ENCODE measurements around the gene HTR1D. TPM values are rescaled to one million over a fixed set of nuclear protein-coding genes. Genes with fewer than 3 reads are reported as not detected.
A peak's percentile ranks its signal among the peaks of the same experiment; 100 is the strongest.
"Not testable (repeated sequence)": the region's sequence is repeated elsewhere in the genome, so short reads cannot be mapped to it uniquely, and the experiment has no call there.

The HTR1D gene
- total RNA-seq, 1 donor: 0.86 TPM

- no peak for DNase-seq (ENCODE audit: low read depth)
- H3K4me3 ChIP-seq (ENCODE audit: low read depth, low read length): no peak overlapping the region
- TF ChIP-seq, protein P1, sequence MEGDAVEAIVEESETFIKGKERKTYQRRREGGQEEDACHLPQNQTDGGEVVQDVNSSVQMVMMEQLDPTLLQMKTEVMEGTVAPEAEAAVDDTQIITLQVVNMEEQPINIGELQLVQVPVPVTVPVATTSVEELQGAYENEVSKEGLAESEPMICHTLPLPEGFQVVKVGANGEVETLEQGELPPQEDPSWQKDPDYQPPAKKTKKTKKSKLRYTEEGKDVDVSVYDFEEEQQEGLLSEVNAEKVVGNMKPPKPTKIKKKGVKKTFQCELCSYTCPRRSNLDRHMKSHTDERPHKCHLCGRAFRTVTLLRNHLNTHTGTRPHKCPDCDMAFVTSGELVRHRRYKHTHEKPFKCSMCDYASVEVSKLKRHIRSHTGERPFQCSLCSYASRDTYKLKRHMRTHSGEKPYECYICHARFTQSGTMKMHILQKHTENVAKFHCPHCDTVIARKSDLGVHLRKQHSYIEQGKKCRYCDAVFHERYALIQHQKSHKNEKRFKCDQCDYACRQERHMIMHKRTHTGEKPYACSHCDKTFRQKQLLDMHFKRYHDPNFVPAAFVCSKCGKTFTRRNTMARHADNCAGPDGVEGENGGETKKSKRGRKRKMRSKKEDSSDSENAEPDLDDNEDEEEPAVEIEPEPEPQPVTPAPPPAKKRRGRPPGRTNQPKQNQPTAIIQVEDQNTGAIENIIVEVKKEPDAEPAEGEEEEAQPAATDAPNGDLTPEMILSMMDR (IDR thresholded peaks at IDR 0.05; ENCODE audit: insufficient read depth, low read depth, low read length): no peak
Observed at GRCh38 chr1:23193391-23194118, 23.7 kb downstream of the HTR1D start.

GRCh38 chr1:23191199-23191598, 26.1 kb downstream of the HTR1D start:
- H3K4me3 ChIP-seq (ENCODE audit: low read depth, low read length): no peak overlapping the region
- no peak for DNase-seq (ENCODE audit: low read depth)
- TF ChIP-seq, protein P1 (IDR thresholded peaks at IDR 0.05; ENCODE audit: insufficient read depth, low read depth, low read length): no peak

- not testable (repeated sequence) for H3K4me3 ChIP-seq (ENCODE audit: low read depth, low read length)
- DNase-seq (ENCODE audit: low read depth): peak; percentile 97
Observed at GRCh38 chr1:23188936-23189452, 28.3 kb downstream of the HTR1D start.

- TF ChIP-seq, protein P1 (IDR thresholded peaks at IDR 0.05; ENCODE audit: insufficient read depth, low read depth, low read length): no peak
- no peak overlapping the region for H3K4me3 ChIP-seq (ENCODE audit: low read depth, low read length)
- DNase-seq (ENCODE audit: low read depth): no peak
Observed at GRCh38 chr1:23188434-23188884, 28.8 kb downstream of the HTR1D start.

DNA sequence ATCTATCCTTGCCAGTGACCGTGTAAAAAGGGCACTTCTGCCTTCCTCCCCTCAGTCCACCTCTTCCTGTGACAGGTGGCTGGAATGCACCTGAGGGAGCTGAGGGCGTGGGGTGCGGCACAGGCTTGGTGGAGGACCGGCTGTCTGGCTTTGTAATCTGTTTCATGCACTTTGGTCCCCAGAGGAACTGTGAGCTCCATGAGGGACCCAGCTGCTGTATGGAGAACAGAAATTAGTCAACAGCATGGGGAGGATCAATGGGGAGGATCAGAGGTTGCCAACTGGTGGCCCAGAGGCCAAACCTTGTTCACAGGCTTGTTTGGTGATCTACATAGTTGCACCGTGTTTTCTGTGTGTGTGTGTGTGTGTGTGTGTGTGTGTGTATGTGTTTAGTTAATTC, 29.7 kb downstream of the HTR1D start:
- no peak overlapping the region for H3K4me3 ChIP-seq (ENCODE audit: low read depth, low read length)
- TF ChIP-seq, protein P1 (IDR thresholded peaks at IDR 0.05; ENCODE audit: insufficient read depth, low read depth, low read length): no peak
- DNase-seq (ENCODE audit: low read depth): no peak

GRCh38 chr1:23185381-23185780, 31.9 kb downstream of the HTR1D start:
- TF ChIP-seq, protein P1 (IDR thresholded peaks at IDR 0.05; ENCODE audit: insufficient read depth, low read depth, low read length): no peak
- no peak for DNase-seq (ENCODE audit: low read depth)

GRCh38 chr1:23184212-23184934, 32.9 kb downstream of the HTR1D start:
- peak overlapping the region; percentile 50 for H3K4me3 ChIP-seq (ENCODE audit: low read depth, low read length)
- TF ChIP-seq, protein P1 (IDR thresholded peaks at IDR 0.05; ENCODE audit: insufficient read depth, low read depth, low read length): peak; percentile 67
- DNase-seq (ENCODE audit: low read depth): peak; percentile 51

More at GRCh38 chr1:23185381-23185780, 31.9 kb downstream of the HTR1D start:
- H3K4me3 ChIP-seq (ENCODE audit: low read depth, low read length): no peak overlapping the region

All from fibroblast of villous mesenchyme (primary cell).